GM13976 (cell line): ENCODE results near the gene GCC1.

Experiments
- DNase-seq: peaks from one replicate; pipeline ENCODE4 v3.0.0; 2012; ENCODE audit warnings: low spot score
- CTCF ChIP-seq: IDR thresholded peaks from 2 replicates; pipeline ENCODE4 v1.5.1; 2012; ENCODE audit warnings: borderline replicate concordance, mild to moderate bottlenecking; ENCODE audit not compliant: insufficient read depth; ENCODE audit errors: extremely low read depth, missing control alignments, control extremely low read depth
- in situ Hi-C: fragments of 300-500 bp; cut with MboI; formaldehyde crosslinking; loops from one replicate; pipeline ENCODE4 v1.12.0; 2022; ENCODE audit warnings: low sequenced_read_pairs, mixed read lengths, inconsistent platforms; ENCODE audit not compliant: unreplicated experiment

Gene GCC1

GRCh38 chr7:127585044-127585953, at the start of gene GCC1:
Gene GCC1, minus strand, starts transcription at chr7:127585596. Its CDS starts 414 bp downstream, at chr7:127585182.
- DNase-seq, result peak; percentile 95
- no peak for TF ChIP-seq CTCF
- in situ Hi-C loops, result no loop called here

- in situ Hi-C loops, result no loop called here
- no peak for DNase-seq
- TF ChIP-seq CTCF, result no peak
These were observed 47.0 kb upstream of the GCC1 start for GRCh38 chr7:127632276-127632910.

GRCh38 chr7:127629268-127629854, 44.0 kb upstream of the GCC1 start:
- in situ Hi-C loops, result no loop called here
- TF ChIP-seq CTCF, result peak; percentile 26
- DNase-seq, result no peak

GRCh38 chr7:127628445-127628844, 43.0 kb upstream of the GCC1 start:
- in situ Hi-C loops, result no loop called here
- no peak for DNase-seq
- peak; percentile 16 for TF ChIP-seq CTCF

- TF ChIP-seq CTCF, result no peak
- in situ Hi-C loops, result no loop called here
- no peak for DNase-seq
These were observed 39.9 kb upstream of the GCC1 start for GRCh38 chr7:127625331-127625730.

- no peak for DNase-seq
- in situ Hi-C loops, result no loop called here
- no peak for TF ChIP-seq CTCF
These were observed 35.2 kb upstream of the GCC1 start for GRCh38 chr7:127620406-127621233.
